Caco-2 (cell line): Measurements from ENCODE around the gene KIAA0930. TPM values are rescaled to one million over a fixed set of nuclear protein-coding genes. Genes with fewer than 3 reads are reported as not detected.

Experiments
- BruUV-seq: library from RNA; stranded (reverse); fragments of 400-500 nt; replicated peaks from 2 replicates; lab custom pipeline; 2021; lab: Mats Ljungman, UMichigan
- CTCF ChIA-PET: fragments of 300-600 bp; sonication (Branson Sonifier 250); formaldehyde crosslinking; loops from one replicate; lab custom pipeline; 2022; ENCODE audit warnings: antibody characterized with exemption; lab: Charles Lee
- POLR2A ChIA-PET: fragments of 300-600 bp; sonication (Branson Sonifier 250); formaldehyde crosslinking; loops from one replicate; lab custom pipeline; 2022; ENCODE audit warnings: antibody characterized with exemption; lab: Charles Lee
- DNase-seq, 2 experiments: peaks; one replicate each; pipeline versions ENCODE4 v3.0.0 to v3.0.0-alpha.2; 2020 to 2022
- H3K27me3 ChIP-seq: replicated peaks from 2 replicates; pipeline ENCODE4 v1.6.0; 2011; ENCODE audit warnings: low read length; ENCODE audit not compliant: control insufficient read depth, insufficient read depth
- H3K36me3 ChIP-seq: 2 replicates; pipeline ENCODE4 v1.5.1; 2011; ENCODE audit warnings: low read length; ENCODE audit not compliant: control insufficient read depth, insufficient read depth
- H3K4me1 ChIP-seq: fragments of 250-450 bp; sonication (Bioruptor Pico); 2 replicates; pipeline ENCODE4 v1.5.1; 2020; ENCODE audit warnings: mild to moderate bottlenecking
- H3K4me3 ChIP-seq: 2 replicates; pipeline ENCODE4 v1.5.1; 2011; ENCODE audit warnings: low read depth, mild to moderate bottlenecking, control low read depth, low read length
- H3K9me3 ChIP-seq: fragments of 250-450 bp; sonication (Bioruptor Pico); 2 replicates; pipeline ENCODE4 v1.5.1; 2020; ENCODE audit warnings: mild to moderate bottlenecking, moderate library complexity
- H3K27ac Mint-ChIP-seq: one replicate; pipeline ENCODE4 v1.8.0; 2022; ENCODE audit warnings: mixed read lengths; ENCODE audit not compliant: unreplicated experiment
- H3K27me3 Mint-ChIP-seq: one replicate; pipeline ENCODE4 v1.8.0; 2022; ENCODE audit warnings: mixed read lengths; ENCODE audit not compliant: insufficient read depth, unreplicated experiment
- H3K36me3 Mint-ChIP-seq: one replicate; pipeline ENCODE4 v1.8.0; 2022; ENCODE audit warnings: mild to moderate bottlenecking, mixed read lengths; ENCODE audit not compliant: insufficient read depth, unreplicated experiment
- H3K4me1 Mint-ChIP-seq: one replicate; pipeline ENCODE4 v1.8.0; 2022; ENCODE audit warnings: low read depth, mixed read lengths; ENCODE audit not compliant: unreplicated experiment
- H3K4me3 Mint-ChIP-seq: one replicate; pipeline ENCODE4 v1.8.0; 2022; ENCODE audit warnings: mild to moderate bottlenecking, moderate library complexity, mixed read lengths; ENCODE audit not compliant: unreplicated experiment
- H3K9me3 Mint-ChIP-seq: one replicate; pipeline ENCODE4 v1.8.0; 2022; ENCODE audit warnings: mixed read lengths; ENCODE audit not compliant: unreplicated experiment
- intact Hi-C: fragments of 100-400 bp; cut with micrococcal nuclease; formaldehyde crosslinking; loops from one replicate; pipeline ENCODE4 v1.10.0; 2022; ENCODE audit not compliant: unreplicated experiment
- total RNA-seq: library from RNA; stranded (reverse); gene quantifications from 2 replicates; pipeline ENCODE4 v1.2.3, GENCODE V29; 2022
- TF ChIP-seq, protein P1 (sequence below), 2 experiments: fragments of 200-600 bp in 1 of 2; IDR thresholded peaks; 1 replicate in 1 of 2; 2 replicates in 1 of 2; pipeline versions ENCODE4 v1.5.1 to v1.8.0; 2011 to 2022; ENCODE audit warnings: antibody characterized with exemption in 1 of 2, control low read depth in 1 of 2, inconsistent platforms in 1 of 2, low read depth in 1 of 2, low read length in 1 of 2, mild to moderate bottlenecking in 1 of 2, moderate library complexity in 1 of 2; ENCODE audit not compliant: insufficient read depth in 1 of 2, severe bottlenecking in 1 of 2, unreplicated experiment in 1 of 2

KIAA0930 gene
- total RNA-seq, 1 experiment from 2014 or later: 34.7 TPM

DNA sequence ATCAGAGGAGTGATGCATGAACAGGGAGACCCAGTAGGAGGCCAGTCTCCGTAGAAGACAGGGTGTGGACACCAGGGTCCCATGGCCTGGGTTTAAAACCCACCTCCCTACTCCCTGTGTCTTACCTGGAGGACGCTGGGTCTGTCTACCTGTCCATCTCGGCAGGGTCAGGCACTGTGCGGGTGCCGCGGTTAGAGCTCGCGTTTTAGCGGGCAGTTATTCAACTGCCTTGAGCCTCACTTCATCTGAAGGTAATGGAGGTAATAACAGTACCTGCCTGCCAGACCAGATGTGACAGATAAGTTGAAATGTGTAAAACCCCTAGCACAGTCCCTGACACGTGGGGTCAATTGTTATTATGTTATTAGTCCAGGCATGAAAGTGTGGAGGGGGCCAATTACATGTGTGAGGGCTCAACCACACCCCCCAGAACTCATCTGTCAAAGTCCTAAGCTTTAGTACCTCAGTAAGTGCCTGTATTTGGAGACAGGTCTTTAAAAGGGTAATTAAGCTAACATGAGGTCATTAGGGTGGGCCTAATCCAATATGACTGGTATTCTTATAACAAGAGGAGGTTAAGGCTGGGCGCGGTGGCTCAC is 35.9 kb upstream of the KIAA0930 start:
- intact Hi-C loops: no loop called here
- Mint-ChIP-seq H3K4me3 (no peak overlapping the region), H3K36me3 (no peaks in the 10 kb centered on the region), H3K27ac (peak overlapping the region; percentile 87), H3K4me1 (peaks cover 48% of the 10 kb centered on the region), H3K9me3 (no peaks in the 10 kb centered on the region), H3K27me3 (no peaks in the 10 kb centered on the region)
- Histone ChIP-seq H3K4me1 (peaks cover 90% of the 10 kb centered on the region), H3K4me3 (no peak overlapping the region), H3K9me3 (no peaks in the 10 kb centered on the region), H3K36me3 (no peaks in the 10 kb centered on the region), H3K27me3 (no peaks in the 10 kb centered on the region)
- BruUV-seq: no TSS peak
- TF ChIP-seq, protein P1, sequence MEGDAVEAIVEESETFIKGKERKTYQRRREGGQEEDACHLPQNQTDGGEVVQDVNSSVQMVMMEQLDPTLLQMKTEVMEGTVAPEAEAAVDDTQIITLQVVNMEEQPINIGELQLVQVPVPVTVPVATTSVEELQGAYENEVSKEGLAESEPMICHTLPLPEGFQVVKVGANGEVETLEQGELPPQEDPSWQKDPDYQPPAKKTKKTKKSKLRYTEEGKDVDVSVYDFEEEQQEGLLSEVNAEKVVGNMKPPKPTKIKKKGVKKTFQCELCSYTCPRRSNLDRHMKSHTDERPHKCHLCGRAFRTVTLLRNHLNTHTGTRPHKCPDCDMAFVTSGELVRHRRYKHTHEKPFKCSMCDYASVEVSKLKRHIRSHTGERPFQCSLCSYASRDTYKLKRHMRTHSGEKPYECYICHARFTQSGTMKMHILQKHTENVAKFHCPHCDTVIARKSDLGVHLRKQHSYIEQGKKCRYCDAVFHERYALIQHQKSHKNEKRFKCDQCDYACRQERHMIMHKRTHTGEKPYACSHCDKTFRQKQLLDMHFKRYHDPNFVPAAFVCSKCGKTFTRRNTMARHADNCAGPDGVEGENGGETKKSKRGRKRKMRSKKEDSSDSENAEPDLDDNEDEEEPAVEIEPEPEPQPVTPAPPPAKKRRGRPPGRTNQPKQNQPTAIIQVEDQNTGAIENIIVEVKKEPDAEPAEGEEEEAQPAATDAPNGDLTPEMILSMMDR (IDR thresholded peaks at IDR 0.05; ENCODE audit: insufficient read depth in 1 of 2, low read depth in 1 of 2, low read length in 1 of 2, severe bottlenecking in 1 of 2, unreplicated experiment in 1 of 2): no peak
- CTCF ChIA-PET: no interaction called here
- DNase-seq: no peak
- POLR2A ChIA-PET: no interaction called here

DNA sequence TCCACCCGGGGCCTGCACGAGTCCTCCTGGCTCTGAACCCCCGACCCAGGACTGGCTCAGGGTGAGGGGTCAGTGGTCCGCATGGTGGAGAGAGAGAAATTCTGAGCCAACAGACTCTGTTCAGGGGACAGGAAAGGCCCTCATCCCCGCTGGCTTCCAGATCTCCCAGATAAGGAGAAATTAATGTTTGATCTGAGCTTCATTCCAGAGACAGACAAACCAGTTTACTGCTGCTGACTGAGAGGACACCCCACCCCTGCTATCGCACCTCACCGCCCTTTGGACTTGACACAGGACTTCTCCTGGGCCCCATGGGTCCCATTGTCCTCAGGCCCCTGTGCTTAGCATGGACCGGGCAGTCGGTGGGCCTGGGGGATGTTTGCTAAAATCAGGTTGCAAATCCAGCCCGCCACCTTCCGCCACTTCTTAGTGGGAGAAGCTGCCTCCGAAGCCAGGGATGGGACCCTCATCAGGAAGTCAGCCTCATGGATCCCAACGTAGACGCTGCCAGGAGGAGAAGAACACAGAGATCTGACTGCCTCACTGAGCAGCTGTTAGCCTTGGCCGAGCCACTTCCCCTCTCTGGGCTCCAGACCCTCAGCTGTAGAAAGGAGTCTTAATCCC is 32.9 kb upstream of the KIAA0930 start:
- Histone ChIP-seq H3K27me3 (no peaks in the 10 kb centered on the region), H3K9me3 (no peaks in the 10 kb centered on the region), H3K4me1 (peaks cover 77% of the 10 kb centered on the region), H3K4me3 (no peak overlapping the region), H3K36me3 (no peaks in the 10 kb centered on the region)
- intact Hi-C loops: loop anchor here (1.0 kb wide), 2 partner anchors 32 to 36 kb away; partner anchors contain the start of gene FAM118A
- ChIA-PET CTCF (interaction anchor here (0.6 to 2.8 kb wide), 6 partner anchors 29 to 276 kb away, joined by 3 to 11 read pairs (median 4); no protein-coding TSS in a partner anchor), POLR2A (interaction anchor here (0.5 to 1.4 kb wide), 8 partner anchors 27 to 521 kb away, joined by 3 to 8 read pairs (median 4); partner anchors contain the start of genes ARHGAP8, FAM118A, NUP50 and RIBC2)
- no peaks in the 10 kb centered on the region for H3K36me3 Mint-ChIP-seq
- BruUV-seq: no TSS peak
- TF ChIP-seq, protein P1 (IDR thresholded peaks at IDR 0.05; ENCODE audit: insufficient read depth in 1 of 2, low read depth in 1 of 2, low read length in 1 of 2, severe bottlenecking in 1 of 2, unreplicated experiment in 1 of 2): no peak
- DNase-seq: peak; percentile 96 to 98
- H3K9me3 Mint-ChIP-seq: no peaks in the 10 kb centered on the region
- peak overlapping the region; percentile 61 for H3K4me3 Mint-ChIP-seq
- H3K4me1 Mint-ChIP-seq: peaks cover 47% of the 10 kb centered on the region
- H3K27ac Mint-ChIP-seq: peak overlapping the region; percentile 95
- no peaks in the 10 kb centered on the region for H3K27me3 Mint-ChIP-seq

DNA sequence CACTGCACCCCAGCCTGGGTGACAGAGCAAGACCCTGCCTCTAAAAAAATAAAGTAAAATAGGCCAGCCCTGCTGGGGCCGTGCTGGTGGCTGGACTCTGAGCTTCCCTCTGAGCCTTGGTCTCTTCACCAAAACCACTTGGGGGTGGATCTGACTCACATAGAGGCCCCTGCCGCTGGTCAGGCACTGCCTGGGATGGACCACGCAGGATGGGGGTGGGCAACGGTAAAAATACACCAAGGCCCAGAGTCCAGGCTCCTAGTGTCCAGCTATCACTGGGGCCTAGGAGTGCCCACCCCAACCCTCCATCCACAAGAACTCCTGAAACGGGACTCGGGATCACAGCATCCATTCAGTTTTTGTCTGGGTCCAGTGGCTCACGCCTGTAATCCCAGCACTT is 31.8 kb upstream of the KIAA0930 start:
- ChIA-PET CTCF (interaction anchor here (0.6 to 2.8 kb wide), 3 partner anchors 34 to 190 kb away, joined by 3 to 8 read pairs (median 3); no protein-coding TSS in a partner anchor), POLR2A (interaction anchor here (0.6 to 1.4 kb wide), 2 partner anchors 34 to 107 kb away, joined by 3 to 8 read pairs; no protein-coding TSS in a partner anchor)
- H3K4me3 ChIP-seq: no peak overlapping the region
- intact Hi-C loops: no loop called here
- no peaks in the 10 kb centered on the region for H3K27me3 ChIP-seq
- no peaks in the 10 kb centered on the region for H3K36me3 Mint-ChIP-seq
- no peak overlapping the region for H3K4me3 Mint-ChIP-seq
- H3K36me3 ChIP-seq: no peaks in the 10 kb centered on the region
- no peak for DNase-seq
- H3K9me3 Mint-ChIP-seq: no peaks in the 10 kb centered on the region
- peaks cover 36% of the 10 kb centered on the region for H3K4me1 Mint-ChIP-seq
- TF ChIP-seq, protein P1 (IDR thresholded peaks at IDR 0.05; ENCODE audit: insufficient read depth in 1 of 2, low read depth in 1 of 2, low read length in 1 of 2, severe bottlenecking in 1 of 2, unreplicated experiment in 1 of 2): no peak
- BruUV-seq: no TSS peak
- peak overlapping the region; percentile 95 for H3K27ac Mint-ChIP-seq
- no peaks in the 10 kb centered on the region for H3K27me3 Mint-ChIP-seq
- no peaks in the 10 kb centered on the region for H3K9me3 ChIP-seq
- peaks cover 68% of the 10 kb centered on the region for H3K4me1 ChIP-seq
